ENCODE measurements around the gene SMYD3.

Gene SMYD3

GRCh38 chr1:245937316-245938045 is 569.6 kb downstream of the SMYD3 start:
- no peak for DNase-seq (ENCODE audit: low read depth)
- no peak for TF ChIP-seq CTCF (IDR thresholded peaks at IDR 0.05; ENCODE audit: insufficient read depth, low read depth, low read length, missing control alignments)
- H3K4me3 ChIP-seq (ENCODE audit: low read depth, low read length), result no peak overlapping the region

DNA sequence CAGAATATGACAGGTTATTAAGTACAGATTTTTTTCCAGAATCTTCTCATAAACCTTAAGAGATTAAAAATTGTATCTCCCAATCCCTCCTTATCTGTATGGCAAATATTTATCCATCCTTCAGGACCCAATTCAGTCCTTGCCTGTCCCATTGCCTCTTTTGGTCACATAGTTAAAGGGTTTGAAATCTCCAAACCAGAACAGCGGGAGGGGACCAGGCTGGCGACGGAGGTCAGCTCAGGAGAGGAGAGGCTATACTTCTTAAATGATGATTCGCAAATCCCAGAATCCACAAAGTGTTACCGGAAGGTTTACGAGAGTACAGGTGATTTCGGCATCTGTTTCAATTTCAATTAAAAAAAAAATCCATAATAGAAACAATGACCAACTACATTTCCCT is 572.7 kb downstream of the SMYD3 start:
- DNase-seq (ENCODE audit: low read depth), result no peak
- TF ChIP-seq CTCF (IDR thresholded peaks at IDR 0.05; ENCODE audit: insufficient read depth, low read depth, low read length, missing control alignments), result no peak
- no peak overlapping the region for H3K4me3 ChIP-seq (ENCODE audit: low read depth, low read length)

GRCh38 chr1:245933431-245934045 is 573.5 kb downstream of the SMYD3 start:
- no peak overlapping the region for H3K4me3 ChIP-seq (ENCODE audit: low read depth, low read length)
- no peak for DNase-seq (ENCODE audit: low read depth)
- no peak for TF ChIP-seq CTCF (IDR thresholded peaks at IDR 0.05; ENCODE audit: insufficient read depth, low read depth, low read length, missing control alignments)

DNA sequence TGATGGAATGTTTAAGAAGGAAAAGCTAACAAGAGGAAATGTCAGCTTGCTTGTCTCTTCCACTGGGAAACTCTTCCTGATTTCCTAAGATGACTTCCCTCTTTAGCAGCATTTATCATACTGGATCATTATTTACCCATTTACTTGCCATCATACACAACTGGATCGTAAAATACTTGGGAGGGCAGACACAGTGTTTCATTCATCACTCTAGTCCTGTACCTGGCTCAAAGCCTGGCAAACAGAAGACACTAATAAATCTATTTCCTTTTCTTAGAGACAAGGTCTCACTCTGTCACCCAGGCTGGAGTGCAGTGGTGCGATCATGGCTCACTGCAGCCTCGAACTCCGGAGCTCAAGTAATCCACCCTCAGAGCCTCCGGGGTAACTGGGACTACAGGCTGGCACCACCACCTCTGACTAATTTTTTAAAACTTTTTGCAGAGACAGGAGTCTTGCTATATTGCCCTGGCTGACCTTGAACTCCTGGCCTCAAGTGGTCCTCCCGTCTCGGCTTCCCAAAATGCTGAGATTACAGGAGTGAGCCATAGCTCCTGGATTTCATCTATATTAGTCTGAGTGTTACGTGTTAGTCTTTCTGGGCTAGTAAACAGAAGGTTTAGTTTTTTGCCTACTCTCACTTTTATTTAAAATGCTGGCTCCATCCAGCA is 574.6 kb downstream of the SMYD3 start:
- no peak for TF ChIP-seq CTCF (IDR thresholded peaks at IDR 0.05; ENCODE audit: insufficient read depth, low read depth, low read length, missing control alignments)
- H3K4me3 ChIP-seq (ENCODE audit: low read depth, low read length), result no peak overlapping the region
- DNase-seq (ENCODE audit: low read depth), result no peak

GRCh38 chr1:245931450-245931849 is 575.6 kb downstream of the SMYD3 start:
- no peak for TF ChIP-seq CTCF (IDR thresholded peaks at IDR 0.05; ENCODE audit: insufficient read depth, low read depth, low read length, missing control alignments)
- no peak for DNase-seq (ENCODE audit: low read depth)
- H3K4me3 ChIP-seq (ENCODE audit: low read depth, low read length), result no peak overlapping the region

- TF ChIP-seq CTCF (IDR thresholded peaks at IDR 0.05; ENCODE audit: insufficient read depth, low read depth, low read length, missing control alignments), result no peak
- DNase-seq (ENCODE audit: low read depth), result no peak
- H3K4me3 ChIP-seq (ENCODE audit: low read depth, low read length), result no peak overlapping the region
These were observed 577.9 kb downstream of the SMYD3 start for GRCh38 chr1:245929224-245929623.
